H1 (cell line): Measurements from ENCODE around the gene MIPEP.

Experiments used
- ASH2L ChIP-seq: fragments of 200-600, 300-600 bp; sonication (generic); IDR thresholded peaks from one replicate; pipeline ENCODE4 v1.7.1; 2017; ENCODE audit warnings: low read length
- BRCA1 ChIP-seq: IDR thresholded peaks from 2 replicates; pipeline ENCODE4 v1.6.1; 2012; ENCODE audit warnings: low read depth, low read length, improper control_type of control experiment
- CHD1 ChIP-seq: IDR thresholded peaks from 2 replicates; pipeline ENCODE4 v1.6.1; 2012; ENCODE audit warnings: low read depth, low read length, improper control_type of control experiment
- CTCF ChIP-seq, 3 experiments: IDR thresholded peaks; 1 replicate in 2 of 3; 2 replicates in 1 of 3; pipeline versions ENCODE4 v1.5.1 to v1.6.1; 2011; ENCODE audit warnings: low read length in 3 of 3, mild to moderate bottlenecking in 3 of 3, inconsistent platforms in 2 of 3, low read depth in 1 of 3, moderate library complexity in 1 of 3; ENCODE audit not compliant: insufficient read depth in 1 of 3; ENCODE audit errors: control extremely low read depth in 1 of 3
- EP300 ChIP-seq, 2 experiments: IDR thresholded peaks; 1 replicate in 1 of 2; 2 replicates in 1 of 2; pipeline ENCODE4 v1.6.1; 2011 to 2012; ENCODE audit warnings: low read depth in 2 of 2, low read length in 2 of 2, mild to moderate bottlenecking in 2 of 2, borderline replicate concordance in 1 of 2, inconsistent platforms in 1 of 2, moderate library complexity in 1 of 2
- EZH2 ChIP-seq: fragments of 200-600 bp; sonication (generic); IDR thresholded peaks from 2 replicates; pipeline ENCODE4 v1.7.1; 2012; ENCODE audit warnings: low read depth, mild to moderate bottlenecking, moderate library complexity, low read length, inconsistent platforms; ENCODE audit not compliant: severe bottlenecking
- POLR2A ChIP-seq, 2 experiments: IDR thresholded peaks; 1 replicate in 1 of 2; 2 replicates in 1 of 2; pipeline ENCODE4 v1.6.1; 2011; ENCODE audit warnings: low read depth in 2 of 2, low read length in 2 of 2, mild to moderate bottlenecking in 2 of 2; ENCODE audit errors: control extremely low read depth in 1 of 2
- SIN3A ChIP-seq, 2 experiments: IDR thresholded peaks in 1 of 2; conservative IDR thresholded peaks in 1 of 2; 2 replicates each; pipeline ENCODE4 v1.6.1; 2011 to 2012; ENCODE audit warnings: low read length in 2 of 2, improper control_type of control experiment in 1 of 2, low read depth in 1 of 2, mild to moderate bottlenecking in 1 of 2
- SP1 ChIP-seq: IDR thresholded peaks from 2 replicates; pipeline ENCODE4 v1.6.1; 2011; ENCODE audit warnings: low read depth, low read length
- TBP ChIP-seq: IDR thresholded peaks from 2 replicates; pipeline ENCODE4 v1.6.1; 2011; ENCODE audit warnings: low read depth, low read length, improper control_type of control experiment

- TF ChIP-seq EZH2 (no peak), ASH2L (no peak), SP1 (no peak), CHD1 (no peak), POLR2A (IDR thresholded peaks at IDR 0.05; ENCODE audit: control extremely low read depth in 1 of 2, low read depth in 2 of 2, low read length in 2 of 2) (no peak), CTCF (IDR thresholded peaks at IDR 0.05; ENCODE audit: control extremely low read depth in 1 of 3, insufficient read depth in 1 of 3, low read depth in 1 of 3, low read length in 3 of 3) (no peak), BRCA1 (no peak), SIN3A (conservative IDR thresholded peaks at IDR 0.05 in 1 of 2, IDR thresholded peaks at IDR 0.05 in 1 of 2; ENCODE audit: low read depth in 1 of 2, low read length in 2 of 2) (no peak), TBP (no peak), EP300 (IDR thresholded peaks at IDR 0.05; ENCODE audit: borderline replicate concordance in 1 of 2, low read depth in 2 of 2, low read length in 2 of 2) (no peak)
Observed at GRCh38 chr13:23776698-23777574, 112.3 kb downstream of the MIPEP start.
